ENCODE data around the gene ENAH. TPM values are rescaled to one million over a fixed set of nuclear protein-coding genes. Genes with fewer than 3 reads are reported as not detected.
A peak's percentile ranks its signal among the peaks of the same experiment; 100 is the strongest.

The ENAH gene
- polyA plus RNA-seq, 3 donors: 0.12 TPM; not detected in 2

DNA sequence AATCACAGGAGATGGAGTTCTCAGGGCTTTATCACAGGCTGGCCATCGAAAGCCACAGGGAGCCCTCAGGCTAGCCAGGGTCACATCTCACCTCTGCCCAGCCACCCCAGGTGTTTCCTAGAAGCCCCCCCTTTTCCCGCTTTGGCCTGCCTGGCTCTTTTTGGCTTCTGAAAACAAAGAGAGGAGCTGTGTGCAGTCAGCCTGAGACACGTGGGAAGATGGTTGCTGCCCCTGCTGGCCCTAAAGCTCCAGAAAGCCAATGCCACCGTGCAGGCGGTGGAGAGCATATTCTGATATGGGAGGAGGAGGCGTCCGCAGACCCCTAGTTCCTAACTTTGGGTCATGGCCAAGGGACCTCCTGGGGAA, 206.3 kb downstream of the ENAH start:
- peak overlapping the region in 3 of 7 donors; percentile 46 to 77 (median 47) for H3K27ac Mint-ChIP-seq
- no peak overlapping the region for H3K4me3 Mint-ChIP-seq
- H3K27me3 ChIP-seq (ENCODE audit: control insufficient read depth in 2 of 2, insufficient read depth in 2 of 2, low read length in 2 of 2): no peaks in the 10 kb centered on the region
- H3K9me3 Mint-ChIP-seq: peaks cover 0 to 4% (median 2%) of the 10 kb centered on the region in 7 donors
- DNase-seq: no peak
- TF ChIP-seq CTCF (IDR thresholded peaks at IDR 0.05): no peak
- no peaks in the 10 kb centered on the region for H3K36me3 ChIP-seq (replicated peaks in 1 of 2; ENCODE audit: control insufficient read depth in 1 of 2, insufficient read depth in 2 of 2, low read length in 2 of 2)
- H4K20me1 ChIP-seq (ENCODE audit: insufficient read depth, low read length): no peaks in the 10 kb centered on the region
- H3K79me2 ChIP-seq (ENCODE audit: insufficient read depth, low read length): peaks cover 4% of the 10 kb centered on the region
- H3K4me1 ChIP-seq (ENCODE audit: control insufficient read depth in 1 of 2, insufficient read depth in 2 of 2, low read length in 2 of 2): peaks cover 79 to 90% of the 10 kb centered on the region in 2 donors
- H3K27me3 Mint-ChIP-seq (ENCODE audit: low read depth in 3 of 3): peaks cover 0 to 6% (median 0%) of the 10 kb centered on the region in 3 donors
- no peak overlapping the region for H3K27ac ChIP-seq (ENCODE audit: low read depth in 1 of 2, low read length in 2 of 2)
- peaks cover 86% of the 10 kb centered on the region for H3K4me1 Mint-ChIP-seq
- no peak overlapping the region for H2AFZ ChIP-seq (ENCODE audit: insufficient read depth, low read depth, low read length, poor library complexity, severe bottlenecking)
- intact Hi-C loops (cut with micrococcal nuclease): no loop called here
- no peaks in the 10 kb centered on the region for H3K9me3 ChIP-seq (replicated peaks in 1 of 2; ENCODE audit: control insufficient read depth in 1 of 2, insufficient read depth in 1 of 2, low read length in 2 of 2)
- no peak overlapping the region for H3K4me2 ChIP-seq (replicated peaks; ENCODE audit: extremely low read depth, low read length, poor library complexity, severe bottlenecking)
- H3K36me3 Mint-ChIP-seq: no peaks in the 10 kb centered on the region
- no peak overlapping the region for H3K9ac ChIP-seq (ENCODE audit: insufficient read depth, low read length, poor library complexity, severe bottlenecking)
- H3K4me3 ChIP-seq (replicated peaks in 1 of 3; ENCODE audit: low read depth in 2 of 3, low read length in 3 of 3): no peak overlapping the region
- WGBS (ENCODE audit: insufficient coverage): 38% methylated on average over 3 of the region's 7 CpGs

- H3K27ac ChIP-seq (ENCODE audit: low read depth in 1 of 2, low read length in 2 of 2): peak overlapping the region; percentile 69 to 76
- H3K27me3 ChIP-seq (ENCODE audit: control insufficient read depth in 2 of 2, insufficient read depth in 2 of 2, low read length in 2 of 2): no peaks in the 10 kb centered on the region
- Mint-ChIP-seq H3K9me3 (peaks cover 0 to 2% (median under 1%) of the 10 kb centered on the region in 7 donors), H3K36me3 (no peaks in the 10 kb centered on the region), H3K4me1 (peaks cover 86% of the 10 kb centered on the region), H3K27me3 (ENCODE audit: low read depth in 3 of 3) (peaks cover 0 to 4% (median 0%) of the 10 kb centered on the region in 3 donors), H3K4me3 (peak overlapping the region; percentile 34 to 83), H3K27ac (peak overlapping the region; percentile 91 to 98 (median 96))
- DNase-seq: peak in 1 of 3 donors; percentile 25
- H3K36me3 ChIP-seq (replicated peaks in 1 of 2; ENCODE audit: control insufficient read depth in 1 of 2, insufficient read depth in 2 of 2, low read length in 2 of 2): no peaks in the 10 kb centered on the region
- H2AFZ ChIP-seq (ENCODE audit: insufficient read depth, low read depth, low read length, poor library complexity, severe bottlenecking): peak overlapping the region; percentile 54
- TF ChIP-seq CTCF (IDR thresholded peaks at IDR 0.05): no peak
- H3K9me3 ChIP-seq (replicated peaks in 1 of 2; ENCODE audit: control insufficient read depth in 1 of 2, insufficient read depth in 1 of 2, low read length in 2 of 2): no peaks in the 10 kb centered on the region
- intact Hi-C loops (cut with micrococcal nuclease): loop anchor here in 1 of 2 donors (2.0 kb wide), 1 partner anchor 13 kb away; no protein-coding TSS in a partner anchor
- H3K79me2 ChIP-seq (ENCODE audit: insufficient read depth, low read length): peaks cover 4% of the 10 kb centered on the region
- H3K9ac ChIP-seq (ENCODE audit: insufficient read depth, low read length, poor library complexity, severe bottlenecking): no peak overlapping the region
- H3K4me1 ChIP-seq (ENCODE audit: control insufficient read depth in 1 of 2, insufficient read depth in 2 of 2, low read length in 2 of 2): peaks cover 78 to 89% of the 10 kb centered on the region in 2 donors
- peak overlapping the region in 1 of 3 experiments; percentile 66 for H3K4me3 ChIP-seq (replicated peaks in 1 of 3; ENCODE audit: low read depth in 2 of 3, low read length in 3 of 3)
- 44% methylated on average over 6 of the region's 9 CpGs for WGBS (ENCODE audit: insufficient coverage)
- H3K4me2 ChIP-seq (replicated peaks; ENCODE audit: extremely low read depth, low read length, poor library complexity, severe bottlenecking): peak overlapping the region; percentile 68
- H4K20me1 ChIP-seq (ENCODE audit: insufficient read depth, low read length): no peaks in the 10 kb centered on the region
These were observed 207.0 kb downstream of the ENAH start for GRCh38 chr1:225445639-225446594.
